ENCODE results near the gene B4GALT2.
A peak's percentile ranks its signal among the peaks of the same experiment; 100 is the strongest.

The B4GALT2 gene

GRCh38 chr1:43960798-43961197, 18.2 kb upstream of the B4GALT2 start:
- peaks cover 0 to 2% (median 0%) of the 10 kb centered on the region in 4 experiments for H3K4me1 ChIP-seq (ENCODE audit: control extremely low read depth in 1 of 4, control insufficient read depth in 4 of 4, insufficient read depth in 4 of 4, low read length in 3 of 4)
- H3K27ac ChIP-seq (ENCODE audit: insufficient read depth in 1 of 2, low read depth in 1 of 2, low read length in 2 of 2, poor library complexity in 1 of 2, severe bottlenecking in 2 of 2), result no peak overlapping the region
- H3K36me3 ChIP-seq (ENCODE audit: control insufficient read depth in 4 of 4, insufficient read depth in 4 of 4, low read length in 3 of 4), result peaks cover 3 to 72% (median 45%) of the 10 kb centered on the region in 4 experiments
- no peaks in the 10 kb centered on the region for H3K27me3 ChIP-seq (replicated peaks in 2 of 5; ENCODE audit: control insufficient read depth in 4 of 5, insufficient read depth in 5 of 5, low read length in 4 of 5)
- CTCF ChIA-PET, result no interaction called here
- WGBS (ENCODE audit: insufficient coverage), result 97% methylated on average over 8 of the region's 8 CpGs
- POLR2A ChIA-PET, result no interaction called here
- no peaks in the 10 kb centered on the region for H3K9me3 ChIP-seq (ENCODE audit: control extremely low read depth in 1 of 5, control insufficient read depth in 4 of 5, insufficient read depth in 2 of 5, low read depth in 1 of 5, low read length in 4 of 5)
- no peak overlapping the region for H3K4me3 ChIP-seq (ENCODE audit: control insufficient read depth in 1 of 7, extremely low read depth in 1 of 7, insufficient read depth in 4 of 7, low read depth in 2 of 7, low read length in 6 of 7)
- no peak for DNase-seq

DNA sequence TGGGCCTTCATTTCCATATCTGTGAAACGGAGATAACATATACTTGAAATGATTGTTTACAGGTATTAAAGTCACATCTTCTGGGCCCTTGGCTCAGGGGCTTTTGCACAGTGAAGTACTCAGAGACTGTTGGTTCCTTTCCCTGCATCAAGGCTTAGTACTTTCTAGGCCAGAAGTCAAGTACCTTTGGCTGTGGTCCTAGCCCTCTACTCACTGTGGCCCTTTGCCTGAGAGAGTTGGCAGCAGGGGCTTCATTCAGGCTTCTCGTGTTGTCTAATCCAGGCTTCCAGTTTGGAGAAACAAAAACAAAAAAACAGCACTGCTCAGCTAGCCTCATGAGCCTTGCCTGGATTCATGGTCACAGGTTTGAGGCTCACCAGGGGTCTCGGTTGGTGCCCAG, 17.3 kb upstream of the B4GALT2 start:
- WGBS (ENCODE audit: insufficient coverage), result 100% methylated on average over 3 of the region's 3 CpGs
- POLR2A ChIA-PET, result no interaction called here
- peaks cover under 1 to 72% (median 41%) of the 10 kb centered on the region in 4 experiments for H3K36me3 ChIP-seq (ENCODE audit: control insufficient read depth in 4 of 4, insufficient read depth in 4 of 4, low read length in 3 of 4)

GRCh38 chr1:43962324-43962723, 16.7 kb upstream of the B4GALT2 start:
- WGBS (ENCODE audit: insufficient coverage), result 94% methylated on average over 2 of the region's 2 CpGs
- no peak for DNase-seq
- Histone ChIP-seq H3K4me3 (ENCODE audit: control insufficient read depth in 1 of 7, extremely low read depth in 1 of 7, insufficient read depth in 4 of 7, low read depth in 2 of 7, low read length in 6 of 7) (no peak overlapping the region), H3K27ac (ENCODE audit: insufficient read depth in 1 of 2, low read depth in 1 of 2, low read length in 2 of 2, poor library complexity in 1 of 2, severe bottlenecking in 2 of 2) (no peak overlapping the region), H3K27me3 (replicated peaks in 2 of 5; ENCODE audit: control insufficient read depth in 4 of 5, insufficient read depth in 5 of 5, low read length in 4 of 5) (no peaks in the 10 kb centered on the region), H3K36me3 (ENCODE audit: control insufficient read depth in 4 of 4, insufficient read depth in 4 of 4, low read length in 3 of 4) (peaks cover 0 to 67% (median 41%) of the 10 kb centered on the region in 4 experiments), H3K9me3 (ENCODE audit: control extremely low read depth in 1 of 5, control insufficient read depth in 4 of 5, insufficient read depth in 2 of 5, low read depth in 1 of 5, low read length in 4 of 5) (no peaks in the 10 kb centered on the region), H3K4me1 (ENCODE audit: control extremely low read depth in 1 of 4, control insufficient read depth in 4 of 4, insufficient read depth in 4 of 4, low read length in 3 of 4) (peaks cover 0 to 2% (median 0%) of the 10 kb centered on the region in 4 experiments)
- ChIA-PET POLR2A (no interaction called here), CTCF (no interaction called here)

More for the DNA sequence above, 17.3 kb upstream of the B4GALT2 start:
- no peak for DNase-seq
- CTCF ChIA-PET, result no interaction called here
- Histone ChIP-seq H3K27me3 (replicated peaks in 2 of 5; ENCODE audit: control insufficient read depth in 4 of 5, insufficient read depth in 5 of 5, low read length in 4 of 5) (no peaks in the 10 kb centered on the region), H3K4me3 (ENCODE audit: control insufficient read depth in 1 of 7, extremely low read depth in 1 of 7, insufficient read depth in 4 of 7, low read depth in 2 of 7, low read length in 6 of 7) (no peak overlapping the region), H3K9me3 (ENCODE audit: control extremely low read depth in 1 of 5, control insufficient read depth in 4 of 5, insufficient read depth in 2 of 5, low read depth in 1 of 5, low read length in 4 of 5) (no peaks in the 10 kb centered on the region), H3K4me1 (ENCODE audit: control extremely low read depth in 1 of 4, control insufficient read depth in 4 of 4, insufficient read depth in 4 of 4, low read length in 3 of 4) (peaks cover 0 to 2% (median 0%) of the 10 kb centered on the region in 4 experiments), H3K27ac (ENCODE audit: insufficient read depth in 1 of 2, low read depth in 1 of 2, low read length in 2 of 2, poor library complexity in 1 of 2, severe bottlenecking in 2 of 2) (no peak overlapping the region)

DNA sequence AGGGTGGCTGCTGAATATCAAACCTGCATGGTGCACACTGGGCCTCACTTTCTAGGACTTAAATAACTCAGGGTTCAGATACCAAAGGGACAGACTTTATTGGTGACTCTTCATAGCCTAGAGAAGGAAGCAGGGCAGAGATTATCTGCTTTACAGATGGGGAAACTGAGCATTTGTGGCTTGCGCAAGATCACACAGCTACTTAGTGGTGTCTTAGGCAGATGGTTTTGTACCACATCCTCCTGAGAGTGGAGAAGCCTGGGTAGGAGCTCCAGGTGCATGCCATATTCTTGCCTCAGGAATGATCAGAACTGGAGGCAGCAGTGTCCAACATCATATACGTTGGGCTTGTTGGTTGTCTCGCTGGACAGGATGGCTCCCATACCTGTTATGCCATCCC, 16.0 kb upstream of the B4GALT2 start:
- no peak for DNase-seq
- Histone ChIP-seq H3K27me3 (replicated peaks in 2 of 5; ENCODE audit: control insufficient read depth in 4 of 5, insufficient read depth in 5 of 5, low read length in 4 of 5) (no peaks in the 10 kb centered on the region), H3K4me3 (ENCODE audit: control insufficient read depth in 1 of 7, extremely low read depth in 1 of 7, insufficient read depth in 4 of 7, low read depth in 2 of 7, low read length in 6 of 7) (no peak overlapping the region), H3K4me1 (ENCODE audit: control extremely low read depth in 1 of 4, control insufficient read depth in 4 of 4, insufficient read depth in 4 of 4, low read length in 3 of 4) (peaks cover 0 to 2% (median 0%) of the 10 kb centered on the region in 4 experiments), H3K27ac (ENCODE audit: insufficient read depth in 1 of 2, low read depth in 1 of 2, low read length in 2 of 2, poor library complexity in 1 of 2, severe bottlenecking in 2 of 2) (no peak overlapping the region), H3K36me3 (ENCODE audit: control insufficient read depth in 4 of 4, insufficient read depth in 4 of 4, low read length in 3 of 4) (peaks cover 0 to 60% (median 39%) of the 10 kb centered on the region in 4 experiments), H3K9me3 (ENCODE audit: control extremely low read depth in 1 of 5, control insufficient read depth in 4 of 5, insufficient read depth in 2 of 5, low read depth in 1 of 5, low read length in 4 of 5) (no peaks in the 10 kb centered on the region)
- ChIA-PET POLR2A (no interaction called here), CTCF (interaction anchor here (1.0 to 2.0 kb wide), 2 partner anchors 7 to 10 kb away, joined by 4 to 11 read pairs; no protein-coding TSS in a partner anchor)
- WGBS (ENCODE audit: insufficient coverage), result 94% methylated on average over 3 of the region's 3 CpGs

GRCh38 chr1:43963890-43964289, 15.1 kb upstream of the B4GALT2 start:
- Histone ChIP-seq H3K27me3 (replicated peaks in 2 of 5; ENCODE audit: control insufficient read depth in 4 of 5, insufficient read depth in 5 of 5, low read length in 4 of 5) (no peaks in the 10 kb centered on the region), H3K4me3 (ENCODE audit: control insufficient read depth in 1 of 7, extremely low read depth in 1 of 7, insufficient read depth in 4 of 7, low read depth in 2 of 7, low read length in 6 of 7) (no peak overlapping the region), H3K27ac (ENCODE audit: insufficient read depth in 1 of 2, low read depth in 1 of 2, low read length in 2 of 2, poor library complexity in 1 of 2, severe bottlenecking in 2 of 2) (no peak overlapping the region), H3K36me3 (ENCODE audit: control insufficient read depth in 4 of 4, insufficient read depth in 4 of 4, low read length in 3 of 4) (peaks cover 0 to 51% (median 34%) of the 10 kb centered on the region in 4 experiments), H3K4me1 (ENCODE audit: control extremely low read depth in 1 of 4, control insufficient read depth in 4 of 4, insufficient read depth in 4 of 4, low read length in 3 of 4) (peaks cover 0 to 2% (median 0%) of the 10 kb centered on the region in 4 experiments), H3K9me3 (ENCODE audit: control extremely low read depth in 1 of 5, control insufficient read depth in 4 of 5, insufficient read depth in 2 of 5, low read depth in 1 of 5, low read length in 4 of 5) (no peaks in the 10 kb centered on the region)
- ChIA-PET POLR2A (no interaction called here), CTCF (interaction anchor here (0.6 to 2.0 kb wide), 3 partner anchors 8 to 16 kb away, joined by 3 to 11 read pairs (median 6); no protein-coding TSS in a partner anchor)
- DNase-seq, result no peak
- WGBS (ENCODE audit: insufficient coverage), result 100% methylated on average over 2 of the region's 5 CpGs

DNA sequence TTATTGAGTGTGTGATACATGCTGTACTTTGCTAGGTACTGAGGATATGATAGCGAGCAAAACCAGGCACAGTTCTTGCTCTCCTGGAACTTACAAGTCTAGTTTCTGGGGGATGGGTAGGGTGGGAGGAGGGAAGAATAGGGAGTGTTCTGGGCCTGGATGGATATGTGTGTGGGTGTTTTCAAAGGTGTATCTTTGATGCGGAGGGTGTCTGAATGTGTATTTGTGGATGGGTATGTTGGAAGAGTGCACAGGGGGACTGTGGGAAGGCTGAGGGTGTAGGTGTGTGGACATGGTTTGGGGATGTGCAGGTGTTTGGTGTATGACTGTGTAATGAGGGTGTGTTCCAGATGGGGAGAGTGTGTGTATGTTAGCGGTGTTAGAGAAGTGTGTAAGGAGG, 13.7 kb upstream of the B4GALT2 start:
- peaks cover 0 to 38% (median 28%) of the 10 kb centered on the region in 4 experiments for H3K36me3 ChIP-seq (ENCODE audit: control insufficient read depth in 4 of 4, insufficient read depth in 4 of 4, low read length in 3 of 4)
- 100% methylated on average over 3 of the region's 3 CpGs for WGBS (ENCODE audit: insufficient coverage)

GRCh38 chr1:43968348-43968948, 10.6 kb upstream of the B4GALT2 start:
- Histone ChIP-seq H3K4me3 (ENCODE audit: control insufficient read depth in 1 of 7, extremely low read depth in 1 of 7, insufficient read depth in 4 of 7, low read depth in 2 of 7, low read length in 6 of 7) (no peak overlapping the region), H3K4me1 (ENCODE audit: control extremely low read depth in 1 of 4, control insufficient read depth in 4 of 4, insufficient read depth in 4 of 4, low read length in 3 of 4) (peaks cover 0 to 19% (median 13%) of the 10 kb centered on the region in 4 experiments), H3K27ac (ENCODE audit: insufficient read depth in 1 of 2, low read depth in 1 of 2, low read length in 2 of 2, poor library complexity in 1 of 2, severe bottlenecking in 2 of 2) (no peak overlapping the region), H3K27me3 (replicated peaks in 2 of 5; ENCODE audit: control insufficient read depth in 4 of 5, insufficient read depth in 5 of 5, low read length in 4 of 5) (no peaks in the 10 kb centered on the region), H3K36me3 (ENCODE audit: control insufficient read depth in 4 of 4, insufficient read depth in 4 of 4, low read length in 3 of 4) (peaks cover 0 to 39% (median 21%) of the 10 kb centered on the region in 4 experiments), H3K9me3 (ENCODE audit: control extremely low read depth in 1 of 5, control insufficient read depth in 4 of 5, insufficient read depth in 2 of 5, low read depth in 1 of 5, low read length in 4 of 5) (no peaks in the 10 kb centered on the region)
- ChIA-PET CTCF (interaction anchor here (0.7 kb wide), 1 partner anchor 22 kb away, joined by 4 read pairs; the partner anchor contains the start of gene IPO13), POLR2A (interaction anchor here (0.6 kb wide), 1 partner anchor 104 kb away, joined by 8 read pairs; no protein-coding TSS in a partner anchor)
- peak in 2 of 3 donors; percentile 30 to 43 for DNase-seq
- 100% methylated on average over 2 of the region's 6 CpGs for WGBS (ENCODE audit: insufficient coverage)

More for the DNA sequence above, 13.7 kb upstream of the B4GALT2 start:
- Histone ChIP-seq H3K4me1 (ENCODE audit: control extremely low read depth in 1 of 4, control insufficient read depth in 4 of 4, insufficient read depth in 4 of 4, low read length in 3 of 4) (peaks cover 0 to 10% (median 6%) of the 10 kb centered on the region in 4 experiments), H3K27ac (ENCODE audit: insufficient read depth in 1 of 2, low read depth in 1 of 2, low read length in 2 of 2, poor library complexity in 1 of 2, severe bottlenecking in 2 of 2) (no peak overlapping the region), H3K4me3 (ENCODE audit: control insufficient read depth in 1 of 7, extremely low read depth in 1 of 7, insufficient read depth in 4 of 7, low read depth in 2 of 7, low read length in 6 of 7) (no peak overlapping the region), H3K9me3 (ENCODE audit: control extremely low read depth in 1 of 5, control insufficient read depth in 4 of 5, insufficient read depth in 2 of 5, low read depth in 1 of 5, low read length in 4 of 5) (no peaks in the 10 kb centered on the region), H3K27me3 (replicated peaks in 2 of 5; ENCODE audit: control insufficient read depth in 4 of 5, insufficient read depth in 5 of 5, low read length in 4 of 5) (no peaks in the 10 kb centered on the region)
- POLR2A ChIA-PET, result no interaction called here
- CTCF ChIA-PET, result interaction anchor here (1.3 to 2.0 kb wide), 2 partner anchors 10 to 12 kb away, joined by 6 to 11 read pairs; no protein-coding TSS in a partner anchor
- DNase-seq, result no peak

Measured in common myeloid progenitor, CD34-positive (primary cell).